GM21825 (cell line): ENCODE data around the gene DLGAP4.

Experiments used
- ATAC-seq: cut with Tn5 transposase; IDR thresholded peaks from one replicate; pipeline ENCODE4 v1.9.1; 2021; ENCODE audit warnings: mild to moderate bottlenecking, moderate library complexity; ENCODE audit not compliant: unreplicated experiment

Gene DLGAP4

GRCh38 chr20:36305602-36306551, at the start of gene DLGAP4:
DLGAP4 (plus strand) TSS chr20:36306339; CDS start chr20:36431718, 125,379 bp downstream.
- ATAC-seq = no peak

GRCh38 chr20:36259177-36260061, 46.7 kb upstream of the DLGAP4 start:
- no peak for ATAC-seq

- ATAC-seq = no peak
Observed at GRCh38 chr20:36260316-36260715, 45.8 kb upstream of the DLGAP4 start.

- no peak for ATAC-seq
Observed at GRCh38 chr20:36261389-36262105, 44.6 kb upstream of the DLGAP4 start.

- ATAC-seq = no peak
Observed at GRCh38 chr20:36262440-36262839, 43.7 kb upstream of the DLGAP4 start.

- ATAC-seq = no peak
Observed at GRCh38 chr20:36264426-36265246, 41.5 kb upstream of the DLGAP4 start.

GRCh38 chr20:36266189-36266588, 40.0 kb upstream of the DLGAP4 start:
- ATAC-seq = no peak

GRCh38 chr20:36267605-36268381, 38.3 kb upstream of the DLGAP4 start:
- ATAC-seq = no peak

GRCh38 chr20:36268440-36269342, 37.4 kb upstream of the DLGAP4 start:
- no peak for ATAC-seq

- no peak for ATAC-seq
Observed at GRCh38 chr20:36269507-36269906, 36.6 kb upstream of the DLGAP4 start.

GRCh38 chr20:36270744-36271638, 35.1 kb upstream of the DLGAP4 start:
- ATAC-seq = no peak

GRCh38 chr20:36271639-36272546, 34.2 kb upstream of the DLGAP4 start:
- no peak for ATAC-seq

- ATAC-seq = no peak
Observed at GRCh38 chr20:36272547-36273220, 33.5 kb upstream of the DLGAP4 start.

- no peak for ATAC-seq
Observed at GRCh38 chr20:36273414-36274180, 32.5 kb upstream of the DLGAP4 start.
